Endothelial cell of umbilical vein (primary cell): Measurements from ENCODE around the gene KDM3B. TPM values are rescaled to one million over a fixed set of nuclear protein-coding genes. Genes with fewer than 3 reads are reported as not detected.

Source experiments
- BruUV-seq: library from RNA; stranded (reverse); fragments of 400-500 nt; replicated peaks from 2 replicates; lab custom pipeline; 2021; lab: Mats Ljungman, UMichigan
- CTCF ChIA-PET: fragments of 300-600, 350-600 bp; sonication (Branson Sonifier 250); formaldehyde crosslinking; loops from one replicate; lab custom pipeline; 2021; ENCODE audit warnings: antibody characterized with exemption, inconsistent platforms; lab: Charles Lee
- POLR2A ChIA-PET: fragments of 300-600, 350-600 bp; sonication (Branson Sonifier 250); formaldehyde crosslinking; loops from one replicate; lab custom pipeline; 2021; ENCODE audit warnings: antibody characterized with exemption, inconsistent platforms; lab: Charles Lee
- DNase-seq: peaks from one replicate; pipeline ENCODE4 v3.0.0-alpha.2; 2011; ENCODE audit warnings: low read depth, low spot score
- FAIRE-seq: peaks from 2 replicates; lab custom pipeline; 2011; peaks lifted over from hg19 to GRCh38; lab: Jason Lieb, UNC
- H2AFZ ChIP-seq: 2 replicates; pipeline ENCODE4 v1.6.0; 2012; ENCODE audit warnings: low read depth, low read length, control low read depth, inconsistent platforms
- H3K27ac ChIP-seq: 2 replicates; pipeline ENCODE4 v1.5.1; 2011; ENCODE audit warnings: low read depth, mild to moderate bottlenecking, control low read depth, low read length, moderate library complexity; ENCODE audit not compliant: insufficient read depth
- H3K27me3 ChIP-seq, 2 experiments: 2 replicates each; pipeline versions ENCODE4 v1.6.0 to v1.6.1; 2011; ENCODE audit warnings: low read length in 2 of 2, mixed read lengths in 1 of 2; ENCODE audit not compliant: control insufficient read depth in 2 of 2, insufficient read depth in 2 of 2
- H3K36me3 ChIP-seq, 2 experiments: 2 replicates in 1 of 2; 3 replicates in 1 of 2; pipeline ENCODE4 v1.5.1; 2011; ENCODE audit warnings: low read length in 2 of 2, mild to moderate bottlenecking in 1 of 2, moderate library complexity in 1 of 2; ENCODE audit not compliant: control insufficient read depth in 2 of 2, insufficient read depth in 2 of 2; ENCODE audit errors: extremely low read depth in 1 of 2
- H3K4me1 ChIP-seq: 3 replicates; pipeline ENCODE4 v1.5.1; 2011; ENCODE audit warnings: mild to moderate bottlenecking, low read length; ENCODE audit not compliant: control insufficient read depth, insufficient read depth; ENCODE audit errors: extremely low read depth
- H3K4me2 ChIP-seq: 2 replicates; pipeline ENCODE4 v1.6.1; 2011; ENCODE audit warnings: low read length, control low read depth, mixed read lengths; ENCODE audit not compliant: insufficient read depth
- H3K4me3 ChIP-seq, 3 experiments: fragments of 200-600 bp in 1 of 3; sonication (generic), shearing (Covaris generic) in 1 of 3; replicated peaks in 1 of 3; 2 replicates each; pipeline ENCODE4 v1.5.1; 2011 to 2016; ENCODE audit warnings: control low read depth in 3 of 3, low read length in 3 of 3, mild to moderate bottlenecking in 2 of 3, inconsistent platforms in 1 of 3, low read depth in 1 of 3, moderate library complexity in 1 of 3; ENCODE audit not compliant: insufficient read depth in 1 of 3
- H3K79me2 ChIP-seq: 2 replicates; pipeline ENCODE4 v1.6.0; 2012; ENCODE audit warnings: low read length, inconsistent platforms; ENCODE audit not compliant: control insufficient read depth, insufficient read depth
- H3K9ac ChIP-seq: replicated peaks from 2 replicates; pipeline ENCODE3; 2011; ENCODE audit warnings: low read length, control low read depth; ENCODE audit not compliant: insufficient read depth; ENCODE audit errors: extremely low read depth
- H3K9me1 ChIP-seq: replicated peaks from 3 replicates; pipeline ENCODE4 v1.6.0; 2011; ENCODE audit warnings: mild to moderate bottlenecking, low read length; ENCODE audit not compliant: control insufficient read depth, insufficient read depth; ENCODE audit errors: extremely low read depth
- H3K9me3 ChIP-seq: replicated peaks from 2 replicates; pipeline ENCODE4 v1.5.1; 2012; ENCODE audit warnings: low read length, inconsistent platforms; ENCODE audit not compliant: control insufficient read depth, insufficient read depth
- H4K20me1 ChIP-seq: replicated peaks from 2 replicates; pipeline ENCODE3; 2011; ENCODE audit warnings: mild to moderate bottlenecking, low read length; ENCODE audit not compliant: control insufficient read depth, insufficient read depth; ENCODE audit errors: extremely low read depth
- CTCF ChIP-seq, 2 donors: IDR thresholded peaks; 1 replicate in 1 of 2; 2 replicates in 1 of 2; pipeline ENCODE4 v1.5.1; 2011; ENCODE audit warnings: low read length in 2 of 2, mild to moderate bottlenecking in 2 of 2, moderate library complexity in 2 of 2, control low read depth in 1 of 2, inconsistent platforms in 1 of 2, low read depth in 1 of 2; ENCODE audit not compliant: insufficient read depth in 1 of 2; ENCODE audit errors: extremely low read depth in 1 of 2
- EZH2 ChIP-seq: IDR thresholded peaks from 2 replicates; pipeline ENCODE4 v1.6.1; 2012; ENCODE audit warnings: borderline replicate concordance, low read depth, mild to moderate bottlenecking, moderate library complexity, low read length, inconsistent platforms; ENCODE audit not compliant: severe bottlenecking
- FOS ChIP-seq: IDR thresholded peaks from 2 replicates; pipeline ENCODE4 v1.6.1; 2011; ENCODE audit warnings: mild to moderate bottlenecking, low read length, moderate library complexity, borderline replicate concordance; ENCODE audit not compliant: insufficient read depth
- GATA2 ChIP-seq: IDR thresholded peaks from 2 replicates; pipeline ENCODE4 v1.7.0; 2011; ENCODE audit warnings: low read depth, mild to moderate bottlenecking, moderate library complexity, mixed read lengths, low read length; ENCODE audit not compliant: insufficient read length, insufficient read depth
- JUN ChIP-seq: IDR thresholded peaks from 2 replicates; pipeline ENCODE4 v1.6.1; 2011; ENCODE audit warnings: borderline replicate concordance, low read depth; ENCODE audit not compliant: insufficient read length, insufficient read depth
- MAX ChIP-seq: IDR thresholded peaks from 2 replicates; pipeline ENCODE4 v1.6.1; 2011; ENCODE audit not compliant: insufficient read depth, insufficient read length
- MYC ChIP-seq: IDR thresholded peaks from one replicate; pipeline ENCODE4 v1.6.1; 2011; ENCODE audit warnings: mild to moderate bottlenecking, low read depth, low read length
- POLR2A ChIP-seq: IDR thresholded peaks from 2 replicates; pipeline ENCODE4 v1.6.1; 2012; ENCODE audit warnings: low read depth, mild to moderate bottlenecking, control low read depth, low read length
- POLR2AphosphoS5 ChIP-seq: IDR thresholded peaks from 2 replicates; pipeline ENCODE4 v1.6.1; 2012; ENCODE audit warnings: low read depth, mild to moderate bottlenecking, control low read depth, low read length, moderate library complexity; ENCODE audit not compliant: insufficient read depth
- dilution Hi-C: fragments of 300-500 bp; cut with MboI; formaldehyde crosslinking; loops from one replicate; pipeline ENCODE4 v1.15.0; 2019; ENCODE audit warnings: low sequenced_read_pairs; ENCODE audit not compliant: extremely low pct_ligation_motif_present
- intact Hi-C: fragments of 100-400 bp; cut with micrococcal nuclease; formaldehyde crosslinking; loops from one replicate; pipeline ENCODE4 v1.10.0; 2022
- polyA plus RNA-seq, 4 experiments: library from polyadenylated mRNA; depleted of rRNA in 3 of 4; stranded (reverse) in 3 of 4; unstranded in 1 of 4; fragments of >200 nt; gene quantifications; 2 replicates each; pipeline versions ENCODE4 v1.2.1 to v1.2.3, GENCODE V29; 2011 to 2012; ENCODE audit warnings: missing spikeins in 1 of 4
- total RNA-seq: library from RNA; stranded (reverse); gene quantifications from 2 replicates; pipeline ENCODE4 v1.2.3, GENCODE V29; 2021

Gene KDM3B
- total and polyA plus RNA-seq, 2 donors (not counting 3 experiments of a cell fraction or from before 2014, with no cell fraction given), result 19.0 to 55.7 TPM

- Histone ChIP-seq H3K9me3 (no peaks in the 10 kb centered on the region), H3K36me3 (no peaks in the 10 kb centered on the region), H3K4me2 (peak overlapping the region; percentile 61), H3K27me3 (no peaks in the 10 kb centered on the region), H3K4me1 (peaks cover 20% of the 10 kb centered on the region), H3K4me3 (no peak overlapping the region), H3K27ac (peak overlapping the region; percentile 39), H2AFZ (no peak overlapping the region), H3K9me1 (no peaks in the 10 kb centered on the region), H4K20me1 (peaks cover 3% of the 10 kb centered on the region), H3K9ac (no peak overlapping the region), H3K79me2 (peaks cover 55% of the 10 kb centered on the region)
- no TSS peak for BruUV-seq
- TF ChIP-seq FOS (no peak), MAX (no peak), POLR2AphosphoS5 (no peak)
- FAIRE-seq (no peak), DNase-seq (peak; percentile 20)
- CTCF ChIA-PET, result interaction anchor here (1.1 to 6.6 kb wide), 2 partner anchors 16 to 69 kb away, joined by 4 to 71 read pairs; partner anchors contain the start of genes KDM3B and REEP2
- intact Hi-C loops, result loop anchor here (2.0 kb wide), 1 partner anchor 17 kb away; the partner anchor contains the start of gene KDM3B
- POLR2A ChIA-PET, result interaction anchor here (1.7 kb wide), 1 partner anchor 31 kb away, joined by 8 read pairs; the partner anchor contains the start of gene FAM53C
- dilution Hi-C loops, result no loop called here
These were observed 17.2 kb downstream of the KDM3B start for GRCh38 chr5:138369706-138370105.

- Histone ChIP-seq H3K9me1 (no peaks in the 10 kb centered on the region), H2AFZ (no peak overlapping the region), H3K36me3 (no peaks in the 10 kb centered on the region), H3K9ac (no peak overlapping the region), H3K4me1 (peaks cover 20% of the 10 kb centered on the region), H3K4me2 (no peak overlapping the region), H3K9me3 (no peaks in the 10 kb centered on the region), H3K79me2 (peaks cover 49% of the 10 kb centered on the region), H4K20me1 (peaks cover 3% of the 10 kb centered on the region), H3K4me3 (no peak overlapping the region), H3K27me3 (no peaks in the 10 kb centered on the region), H3K27ac (no peak overlapping the region)
- POLR2A ChIA-PET, result interaction anchor here (0.7 to 1.7 kb wide), 2 partner anchors 17 to 32 kb away, joined by 8 read pairs; partner anchors contain the start of gene FAM53C
- no peak for TF ChIP-seq MYC
- no peak for TF ChIP-seq CTCF (IDR thresholded peaks at IDR 0.05; ENCODE audit: extremely low read depth in 1 of 2, insufficient read depth in 1 of 2, low read depth in 1 of 2, low read length in 2 of 2)
- no peak for TF ChIP-seq JUN
- TF ChIP-seq EZH2, result no peak
- no peak for TF ChIP-seq MAX
- no peak for TF ChIP-seq POLR2A
- no peak for TF ChIP-seq POLR2AphosphoS5
- no peak for TF ChIP-seq FOS
- no peak for TF ChIP-seq GATA2
- peak; percentile 35 for DNase-seq
- FAIRE-seq, result no peak
- CTCF ChIA-PET, result interaction anchor here (1.1 to 6.6 kb wide), 2 partner anchors 17 to 68 kb away, joined by 4 to 71 read pairs; partner anchors contain the start of genes KDM3B and REEP2
- no TSS peak for BruUV-seq
- dilution Hi-C loops (no loop called here), intact Hi-C loops (no loop called here)
These were observed 18.1 kb downstream of the KDM3B start for GRCh38 chr5:138370537-138370936.
